ENCODE measurements around the gene KRT33B.

- TF ChIP-seq, protein P1, sequence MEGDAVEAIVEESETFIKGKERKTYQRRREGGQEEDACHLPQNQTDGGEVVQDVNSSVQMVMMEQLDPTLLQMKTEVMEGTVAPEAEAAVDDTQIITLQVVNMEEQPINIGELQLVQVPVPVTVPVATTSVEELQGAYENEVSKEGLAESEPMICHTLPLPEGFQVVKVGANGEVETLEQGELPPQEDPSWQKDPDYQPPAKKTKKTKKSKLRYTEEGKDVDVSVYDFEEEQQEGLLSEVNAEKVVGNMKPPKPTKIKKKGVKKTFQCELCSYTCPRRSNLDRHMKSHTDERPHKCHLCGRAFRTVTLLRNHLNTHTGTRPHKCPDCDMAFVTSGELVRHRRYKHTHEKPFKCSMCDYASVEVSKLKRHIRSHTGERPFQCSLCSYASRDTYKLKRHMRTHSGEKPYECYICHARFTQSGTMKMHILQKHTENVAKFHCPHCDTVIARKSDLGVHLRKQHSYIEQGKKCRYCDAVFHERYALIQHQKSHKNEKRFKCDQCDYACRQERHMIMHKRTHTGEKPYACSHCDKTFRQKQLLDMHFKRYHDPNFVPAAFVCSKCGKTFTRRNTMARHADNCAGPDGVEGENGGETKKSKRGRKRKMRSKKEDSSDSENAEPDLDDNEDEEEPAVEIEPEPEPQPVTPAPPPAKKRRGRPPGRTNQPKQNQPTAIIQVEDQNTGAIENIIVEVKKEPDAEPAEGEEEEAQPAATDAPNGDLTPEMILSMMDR (conservative IDR thresholded peaks at IDR 0.05 in 1 of 2, IDR thresholded peaks at IDR 0.05 in 1 of 2; ENCODE audit: extremely low read depth in 1 of 2, insufficient read depth in 1 of 2, low read depth in 1 of 2, low read length in 2 of 2), result no peak
- no peak for TF ChIP-seq EZH2 (IDR thresholded peaks at IDR 0.05; ENCODE audit: borderline replicate concordance, low read length)
Measured at GRCh38 chr17:41335747-41336146, 33.9 kb downstream of the KRT33B start.
